Small intestine (tissue), 7 donors: Measurements from ENCODE around the gene C20orf141. TPM values are rescaled to one million over a fixed set of nuclear protein-coding genes. Genes with fewer than 3 reads are reported as not detected.
"Not testable (repeated sequence)": the region's sequence is repeated elsewhere in the genome, so short reads cannot be mapped to it uniquely, and the experiment has no call there.

Source experiments
- DNase-seq, 2 donors: peaks; one replicate each; pipeline versions ENCODE4 v3.0.0 to v3.0.0-alpha.2; 2013
- FAIRE-seq: peaks from 2 replicates; lab custom pipeline; 2012; peaks lifted over from hg19 to GRCh38; lab: Jason Lieb, UNC
- H3K27ac ChIP-seq, 3 donors: one replicate each; pipeline ENCODE4 v1.5.1; 2013; ENCODE audit warnings: low read length in 2 of 3, mild to moderate bottlenecking in 2 of 3, control low read depth in 1 of 3, inconsistent platforms in 1 of 3, low read depth in 1 of 3, moderate library complexity in 1 of 3
- H3K27me3 ChIP-seq, 3 donors: one replicate each; pipeline ENCODE4 v1.6.1; 2013; ENCODE audit warnings: low read length in 3 of 3, inconsistent platforms in 1 of 3; ENCODE audit not compliant: control insufficient read depth in 3 of 3, insufficient read depth in 3 of 3
- H3K36me3 ChIP-seq, 3 donors: one replicate each; pipeline ENCODE4 v1.6.1; 2013; ENCODE audit warnings: low read length in 3 of 3, inconsistent platforms in 1 of 3, low read depth in 1 of 3, mild to moderate bottlenecking in 1 of 3, moderate library complexity in 1 of 3; ENCODE audit not compliant: control insufficient read depth in 3 of 3, insufficient read depth in 2 of 3
- H3K4me1 ChIP-seq, 3 donors: one replicate each; pipeline ENCODE4 v1.6.1; 2013; ENCODE audit warnings: low read length in 2 of 3, inconsistent platforms in 1 of 3, low read depth in 1 of 3, mild to moderate bottlenecking in 1 of 3, moderate library complexity in 1 of 3; ENCODE audit not compliant: control insufficient read depth in 3 of 3, insufficient read depth in 2 of 3
- H3K4me3 ChIP-seq, 3 donors: one replicate each; pipeline ENCODE4 v1.5.1; 2013; ENCODE audit warnings: low read length in 3 of 3, control low read depth in 1 of 3, inconsistent platforms in 1 of 3, low read depth in 1 of 3, mild to moderate bottlenecking in 1 of 3, moderate library complexity in 1 of 3
- H3K9me3 ChIP-seq, 2 donors: one replicate each; pipeline ENCODE4 v1.6.1; 2013; ENCODE audit warnings: low read depth in 1 of 2, low read length in 1 of 2; ENCODE audit not compliant: control insufficient read depth in 2 of 2, insufficient read depth in 1 of 2
- WGBS, 3 donors: extraction: QIAGEN DNeasy Blood & Tissue Kit; methylation state at CpG; one replicate each; pipeline ENCODE4 v1.1.7; 2013; 5-methylcytosine and 5-hydroxymethylcytosine counted together
- polyA plus RNA-seq, 4 donors: library from polyadenylated mRNA; stranded (reverse) in 3 of 4; unstranded in 1 of 4; fragments of 200-250 nt in 3 of 4; fragments of 120-200 nt in 1 of 4; gene quantifications; one replicate each; pipeline versions ENCODE4 v1.2.1 to v1.2.3, GENCODE V29; 2013
- donor health status: healthy with polysubstance abuse.
- donor health status: control.
- donor health status: control.
- donor health status: Bipolar disorder and iron deficiency.
- donor health status: healthy.

The C20orf141 gene
- polyA plus RNA-seq, 4 donors: not detected

DNA sequence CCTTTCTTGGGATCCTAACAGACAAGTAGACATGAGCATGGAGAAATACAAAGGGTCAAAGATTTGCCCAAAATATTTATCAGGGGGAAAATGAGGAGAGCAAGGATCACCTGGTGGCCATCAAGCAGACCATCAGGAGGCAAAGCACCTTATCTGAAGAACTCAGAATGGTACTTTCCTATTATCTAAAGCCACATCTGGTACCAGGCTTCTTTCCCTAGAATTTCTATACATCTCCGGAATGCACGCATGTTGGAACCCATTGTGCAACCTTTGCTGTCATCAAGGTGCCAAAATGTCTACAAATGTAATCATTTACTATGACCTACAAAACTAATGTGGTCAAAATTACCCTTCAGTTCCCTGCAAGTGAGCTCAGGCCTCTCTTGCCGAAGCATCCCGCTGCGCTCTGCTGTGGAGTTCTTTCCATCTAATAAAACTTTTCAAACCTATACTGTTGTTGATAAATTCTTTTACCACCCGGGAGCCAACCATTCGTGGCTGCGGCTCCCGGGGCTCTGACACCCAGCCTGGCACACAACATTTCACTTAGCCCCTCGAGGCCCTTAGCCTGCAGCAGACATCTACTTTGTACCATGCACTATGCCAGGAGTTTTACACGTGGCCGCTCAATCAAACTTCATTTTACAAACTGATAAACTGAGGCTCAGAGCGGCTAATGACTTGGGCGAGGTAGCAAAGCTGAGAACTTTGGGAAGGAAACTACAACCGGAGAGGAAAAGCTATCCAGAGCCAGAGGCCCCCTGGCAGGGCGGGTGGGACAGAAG, 10.6 kb upstream of the C20orf141 start:
- DNase-seq: no peak
- H3K36me3 ChIP-seq: no peaks in the 10 kb centered on the region
- H3K9me3 ChIP-seq: no peaks in the 10 kb centered on the region
- H3K4me3 ChIP-seq: no peak overlapping the region
- 49 to 60% (median 59%) methylated on average over 16 of the region's 16 CpGs for WGBS, 3 donors
- no peak for FAIRE-seq
- peaks cover 17 to 77% (median 42%) of the 10 kb centered on the region in 3 donors for H3K27me3 ChIP-seq
- H3K4me1 ChIP-seq: peaks cover 0 to 2% (median 0%) of the 10 kb centered on the region in 3 donors
- no peak overlapping the region for H3K27ac ChIP-seq

DNA sequence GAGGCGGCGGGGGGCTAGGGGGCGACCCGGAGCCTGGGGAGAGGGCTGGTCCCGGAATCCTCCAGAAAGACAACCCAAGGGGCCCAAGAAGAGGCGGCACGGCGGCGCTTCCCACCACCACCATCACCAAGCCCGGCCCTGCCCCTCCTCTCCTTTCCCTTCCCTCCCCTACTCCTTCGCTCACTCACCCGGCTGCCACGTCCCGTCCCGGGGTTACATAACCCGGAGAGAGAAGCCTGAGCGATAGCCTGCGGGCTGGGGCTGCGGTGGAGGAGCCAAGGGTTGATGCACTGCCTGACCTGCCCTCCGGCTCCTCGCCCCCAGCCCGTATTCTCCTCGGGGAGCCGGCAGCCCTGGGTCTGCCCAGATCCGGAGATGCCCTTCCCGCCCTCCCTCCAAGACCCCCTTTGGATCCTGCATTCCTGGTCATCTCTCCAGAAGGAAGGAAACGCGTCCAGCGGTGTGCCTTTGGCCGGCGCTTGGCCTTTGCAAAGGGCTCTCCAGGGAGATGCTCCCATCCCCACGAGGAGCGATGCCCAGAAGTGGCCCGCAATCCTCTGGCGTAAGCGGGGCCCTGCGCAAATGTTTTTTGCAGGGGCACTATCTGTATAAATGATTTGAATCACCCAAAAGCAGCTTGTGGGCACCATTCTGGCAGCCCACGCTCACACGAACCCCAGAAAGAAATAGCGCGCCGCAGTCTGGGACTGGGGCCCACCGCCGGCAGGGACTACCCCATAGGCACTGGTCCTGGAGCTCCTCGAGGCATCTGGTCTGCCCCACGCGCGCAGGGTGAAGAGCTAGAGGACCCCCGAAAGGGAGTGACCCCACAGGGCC, 9.7 kb upstream of the C20orf141 start:
- 15 to 23% (median 22%) methylated on average over 43 to 49 of the region's 49 CpGs for WGBS, 3 donors
- Histone ChIP-seq H3K4me1 (no peaks in the 10 kb centered on the region), H3K27me3 (peaks cover 14 to 73% (median 38%) of the 10 kb centered on the region in 3 donors), H3K27ac (no peak overlapping the region), H3K4me3 (no peak overlapping the region), H3K9me3 (no peaks in the 10 kb centered on the region), H3K36me3 (no peaks in the 10 kb centered on the region)
- FAIRE-seq: no peak
- no peak for DNase-seq

DNA sequence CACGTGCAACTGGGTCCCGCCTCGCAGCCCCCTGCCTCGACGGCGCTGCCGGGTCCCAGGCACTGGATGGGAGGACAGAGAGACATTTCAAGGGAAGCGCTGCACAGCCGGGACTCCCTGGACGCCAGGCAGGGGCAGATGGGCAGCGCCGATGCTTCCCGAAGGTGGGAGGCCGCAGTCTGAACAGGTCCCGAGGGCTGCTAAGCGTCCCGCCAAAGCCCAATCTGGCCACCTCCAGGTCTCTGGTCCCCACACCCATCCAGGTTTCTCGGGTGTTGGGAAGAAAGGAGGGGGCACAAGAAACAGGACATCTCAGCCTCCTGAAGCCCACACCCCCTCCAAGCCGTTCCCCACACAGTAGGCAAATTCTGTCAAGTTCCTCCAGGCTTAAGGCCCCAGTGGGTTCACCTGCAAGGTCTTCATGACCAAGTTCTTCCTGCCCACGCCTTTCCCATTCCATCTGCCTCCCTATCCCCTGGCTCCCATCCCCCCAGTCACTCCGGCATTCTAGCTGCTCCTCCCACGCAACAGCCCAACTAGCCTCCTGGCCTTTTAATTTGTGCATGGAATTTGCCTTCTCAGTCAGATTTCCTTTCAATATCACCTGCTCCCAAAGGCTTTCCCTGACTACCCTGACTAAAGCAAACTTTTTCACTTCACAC, 9.0 kb upstream of the C20orf141 start:
- Histone ChIP-seq H3K4me3 (no peak overlapping the region), H3K27ac (no peak overlapping the region), H3K36me3 (no peaks in the 10 kb centered on the region), H3K4me1 (no peaks in the 10 kb centered on the region), H3K27me3 (peaks cover 6 to 68% (median 33%) of the 10 kb centered on the region in 3 donors), H3K9me3 (no peaks in the 10 kb centered on the region)
- 28 to 39% (median 33%) methylated on average over 22 of the region's 22 CpGs for WGBS, 3 donors
- FAIRE-seq: no peak
- no peak for DNase-seq

DNA sequence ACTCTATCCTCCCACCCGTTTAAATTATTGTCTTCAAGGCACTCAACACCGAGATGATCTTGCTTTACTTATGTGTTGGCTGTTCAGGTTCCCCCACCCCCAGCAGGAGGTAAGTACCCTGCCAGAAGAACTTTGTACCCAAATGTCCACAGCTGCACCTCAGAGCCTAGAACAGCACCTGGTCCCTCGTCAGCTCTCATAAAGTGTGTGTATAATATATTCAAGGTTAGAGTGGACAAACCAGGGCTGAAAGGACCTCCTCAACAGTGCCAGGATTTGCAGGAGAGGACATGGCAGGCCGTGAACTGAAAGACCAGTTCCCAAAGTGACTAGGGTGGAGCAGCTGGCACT, 8.5 kb upstream of the C20orf141 start:
- H3K27me3 ChIP-seq: peaks cover 4 to 63% (median 29%) of the 10 kb centered on the region in 3 donors
- DNase-seq (peak in 1 of 2 donors; percentile 37), FAIRE-seq (no peak)
- H3K9me3 ChIP-seq: no peaks in the 10 kb centered on the region
- H3K4me1 ChIP-seq: no peaks in the 10 kb centered on the region
- H3K36me3 ChIP-seq: no peaks in the 10 kb centered on the region
- no peak overlapping the region for H3K4me3 ChIP-seq
- WGBS, 3 donors: 5 to 37% (median 15%) methylated on average over 4 of the region's 4 CpGs
- no peak overlapping the region for H3K27ac ChIP-seq

DNA sequence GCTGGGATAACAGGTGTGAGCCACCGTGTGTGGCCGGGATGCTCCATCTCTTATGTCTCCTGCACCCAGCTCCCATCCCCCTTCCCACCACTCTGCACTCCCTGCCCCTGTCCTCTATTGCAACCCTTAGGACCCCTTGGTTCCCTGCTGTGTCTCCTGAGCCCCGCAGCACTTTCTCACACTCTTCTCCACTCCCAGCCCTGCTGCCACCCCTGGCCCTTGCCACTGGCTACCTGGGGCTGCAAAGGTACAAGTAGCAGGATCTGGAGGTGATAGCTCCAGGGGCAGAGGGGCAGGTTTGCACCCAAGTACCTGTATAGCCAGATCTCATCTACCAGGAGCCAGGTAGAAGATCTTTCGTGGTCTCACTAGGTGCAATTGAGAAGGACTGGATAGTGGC, 7.8 kb upstream of the C20orf141 start:
- Histone ChIP-seq H3K27me3 (peaks cover 4 to 56% (median 26%) of the 10 kb centered on the region in 3 donors), H3K4me3 (no peak overlapping the region), H3K9me3 (no peaks in the 10 kb centered on the region), H3K4me1 (no peaks in the 10 kb centered on the region), H3K36me3 (no peaks in the 10 kb centered on the region), H3K27ac (no peak overlapping the region)
- DNase-seq (no peak), FAIRE-seq (no peak)
- WGBS, 3 donors: 83 to 89% (median 88%) methylated on average over 4 of the region's 4 CpGs

DNA sequence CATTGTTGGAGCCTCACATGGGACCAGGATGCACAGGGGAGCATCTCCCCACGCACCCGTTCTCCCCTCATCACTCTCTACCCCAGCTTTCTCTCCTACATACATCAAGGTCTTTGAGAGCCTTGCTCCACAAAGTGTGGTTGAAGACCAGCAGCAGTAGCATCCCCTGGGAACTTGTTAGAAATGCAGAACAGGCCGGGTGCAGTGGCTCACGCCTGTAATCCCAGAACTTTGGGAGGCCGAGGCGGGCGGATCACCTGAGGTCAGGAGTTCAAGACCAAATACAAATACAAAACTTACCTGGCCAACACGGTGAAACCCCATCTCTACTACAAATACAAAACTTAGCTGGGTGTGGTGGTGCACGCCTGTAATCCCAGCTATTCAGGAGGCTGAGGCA, 6.9 kb upstream of the C20orf141 start:
- H3K4me3 ChIP-seq, DNase-seq, H3K36me3 ChIP-seq, H3K4me1 ChIP-seq, H3K27ac ChIP-seq, FAIRE-seq, H3K9me3 ChIP-seq: not testable (repeated sequence)
- peaks cover 4 to 47% (median 26%) of the 10 kb centered on the region in 3 donors for H3K27me3 ChIP-seq
- 73 to 80% (median 79%) methylated on average over 9 of the region's 9 CpGs for WGBS, 3 donors

DNA sequence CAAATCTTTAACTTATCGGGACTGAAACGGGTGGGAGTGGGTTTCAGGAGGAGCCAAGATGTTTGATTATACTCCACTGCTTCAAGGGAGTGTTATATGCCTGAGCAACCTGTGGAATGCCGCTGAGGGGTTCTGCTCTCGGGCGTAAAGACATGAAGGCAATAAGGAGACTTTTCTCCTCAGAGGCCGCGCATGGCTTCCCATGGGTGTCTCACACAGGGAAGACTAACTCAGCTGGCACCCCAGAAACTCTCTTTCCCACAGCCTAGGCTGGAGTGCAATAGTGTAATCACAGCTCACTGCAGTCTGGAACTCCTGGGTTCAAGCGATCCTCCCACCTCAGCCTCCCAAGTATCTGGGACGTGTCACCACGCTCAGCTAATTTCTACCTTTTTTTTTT, 5.1 kb upstream of the C20orf141 start:
- no peaks in the 10 kb centered on the region for H3K36me3 ChIP-seq
- whole genome bisulfite sequencing, 3 donors: 88 to 90% (median 89%) methylated on average over 10 of the region's 10 CpGs
- FAIRE-seq: no peak
- peaks cover 4 to 42% (median 21%) of the 10 kb centered on the region in 3 donors for H3K27me3 ChIP-seq
- no peaks in the 10 kb centered on the region for H3K4me1 ChIP-seq
- H3K9me3 ChIP-seq: no peaks in the 10 kb centered on the region
- H3K4me3 ChIP-seq: no peak overlapping the region
- no peak for DNase-seq
- no peak overlapping the region for H3K27ac ChIP-seq

DNA sequence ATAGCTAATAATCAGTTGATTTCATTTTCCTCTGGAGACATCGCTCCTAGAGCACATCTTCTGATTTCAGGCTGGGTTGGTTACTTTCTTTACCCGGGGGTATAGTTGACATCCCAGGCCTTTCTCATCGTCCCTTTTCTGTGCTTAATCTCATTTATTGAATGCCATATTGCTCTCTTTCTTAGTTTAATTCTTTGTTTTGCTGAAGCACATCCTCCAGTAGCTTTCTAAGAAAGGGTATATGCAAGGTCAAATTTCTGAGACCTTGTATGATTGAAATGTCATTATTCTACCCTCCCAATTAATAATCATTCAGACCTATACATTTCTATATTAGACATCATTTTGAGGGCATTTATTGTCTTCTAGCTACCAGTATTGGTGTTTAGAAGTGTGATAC, 2.6 kb upstream of the C20orf141 start:
- H3K27me3 ChIP-seq: peaks cover 0 to 19% (median 1%) of the 10 kb centered on the region in 3 donors
- DNase-seq (no peak), FAIRE-seq (no peak)
- H3K4me3 ChIP-seq: no peak overlapping the region
- no peaks in the 10 kb centered on the region for H3K4me1 ChIP-seq
- WGBS, 3 donors: 72 to 76% (median 76%) methylated on average over 3 of the region's 3 CpGs
- H3K27ac ChIP-seq: no peak overlapping the region
- H3K9me3 ChIP-seq: no peaks in the 10 kb centered on the region
- H3K36me3 ChIP-seq: no peaks in the 10 kb centered on the region
